A673 (cell line): ENCODE measurements around the gene DDI2. TPM values are rescaled to one million over a fixed set of nuclear protein-coding genes. Genes with fewer than 3 reads are reported as not detected.
"Not testable (repeated sequence)": the region's sequence is repeated elsewhere in the genome, so short reads cannot be mapped to it uniquely, and the experiment has no call there.

ENCODE experiments used
- BruUV-seq: library from RNA; stranded (reverse); fragments of 400-500 nt; replicated peaks from 2 replicates; lab custom pipeline; 2021; lab: Mats Ljungman, UMichigan
- CTCF ChIA-PET: fragments of 300-600 bp; sonication (Branson Sonifier 250); formaldehyde crosslinking; loops from one replicate; lab custom pipeline; 2022; ENCODE audit warnings: antibody characterized with exemption; lab: Charles Lee
- POLR2A ChIA-PET: fragments of 300-600 bp; sonication (Branson Sonifier 250); formaldehyde crosslinking; loops from one replicate; lab custom pipeline; 2022; ENCODE audit warnings: antibody characterized with exemption; ENCODE audit not compliant: low non-redundant PET; lab: Charles Lee
- DNase-seq: peaks from one replicate; pipeline ENCODE4 v3.0.0-alpha.2; 2015; ENCODE audit warnings: low spot score
- H3K27ac ChIP-seq: fragments of 200-600 bp; sonication (generic); 2 replicates; pipeline ENCODE4 v1.5.1; 2016; ENCODE audit warnings: mixed run types, low read depth, mild to moderate bottlenecking, mixed read lengths, antibody characterized with exemption, low read length; ENCODE audit not compliant: poor library complexity, severe bottlenecking
- H3K27me3 ChIP-seq: fragments of 200-600 bp; sonication (generic); replicated peaks from 2 replicates; pipeline ENCODE4 v1.6.1; 2017; ENCODE audit warnings: mixed run types, low read depth, mild to moderate bottlenecking, mixed read lengths, antibody characterized with exemption, low read length; ENCODE audit not compliant: insufficient read depth, poor library complexity
- H3K36me3 ChIP-seq: fragments of 200-600 bp; sonication (generic); 2 replicates; pipeline ENCODE4 v1.6.1; 2016; ENCODE audit warnings: mixed run types, mild to moderate bottlenecking, mixed read lengths, antibody characterized with exemption, low read length; ENCODE audit not compliant: insufficient read depth, poor library complexity, severe bottlenecking
- H3K4me1 ChIP-seq: fragments of 200-600 bp; sonication (generic); 2 replicates; pipeline ENCODE4 v1.6.1; 2017; ENCODE audit warnings: mixed run types, mild to moderate bottlenecking, mixed read lengths, antibody characterized with exemption, low read length; ENCODE audit not compliant: insufficient read depth, poor library complexity, severe bottlenecking
- H3K4me3 ChIP-seq: fragments of 200-600 bp; sonication (generic); 2 replicates; pipeline ENCODE4 v1.5.1; 2016; ENCODE audit warnings: low read depth, mixed run types, mild to moderate bottlenecking, mixed read lengths, low read length; ENCODE audit not compliant: poor library complexity, severe bottlenecking
- H3K9me3 ChIP-seq: fragments of 200-600 bp; sonication (generic); 2 replicates; pipeline ENCODE4 v1.6.1; 2016; ENCODE audit warnings: mixed run types, low read depth, mild to moderate bottlenecking, mixed read lengths, antibody characterized with exemption, low read length; ENCODE audit not compliant: poor library complexity, severe bottlenecking
- CTCF ChIP-seq: fragments of 300-800, 200-600 bp; sonication (generic); conservative IDR thresholded peaks from 2 replicates; pipeline ENCODE4 v1.5.1; 2017; ENCODE audit warnings: low read depth, mild to moderate bottlenecking, antibody characterized with exemption, low read length, moderate library complexity, mixed read lengths
- EZH2 ChIP-seq: fragments of 200-600 bp; sonication (generic); IDR thresholded peaks from 2 replicates; pipeline ENCODE4 v1.6.1; 2017; ENCODE audit warnings: borderline replicate concordance, low read depth, mild to moderate bottlenecking, mixed read lengths, antibody characterized with exemption, low read length; ENCODE audit not compliant: poor library complexity, severe bottlenecking
- intact Hi-C: fragments of 100-400 bp; cut with micrococcal nuclease; formaldehyde crosslinking; loops from one replicate; pipeline ENCODE4 v1.10.0; 2022; ENCODE audit not compliant: unreplicated experiment
- total RNA-seq: library from RNA; stranded (reverse); gene quantifications from 2 replicates; pipeline ENCODE4 v1.2.3, GENCODE V29; 2021

The DDI2 gene
- total RNA-seq, 1 experiment from 2014 or later: 41.3 TPM

GRCh38 chr1:15640667-15641066 is 23.4 kb downstream of the DDI2 start:
- H3K9me3 ChIP-seq: no peaks in the 10 kb centered on the region
- no peak overlapping the region for H3K27ac ChIP-seq
- H3K4me3 ChIP-seq: no peak overlapping the region
- peaks cover 58% of the 10 kb centered on the region for H3K36me3 ChIP-seq
- no TSS peak for BruUV-seq
- DNase-seq: no peak
- intact Hi-C loops: no loop called here
- no peaks in the 10 kb centered on the region for H3K4me1 ChIP-seq
- POLR2A ChIA-PET: no interaction called here
- H3K27me3 ChIP-seq: no peaks in the 10 kb centered on the region
- TF ChIP-seq CTCF: no peak
- TF ChIP-seq EZH2: no peak
- CTCF ChIA-PET: no interaction called here

DNA sequence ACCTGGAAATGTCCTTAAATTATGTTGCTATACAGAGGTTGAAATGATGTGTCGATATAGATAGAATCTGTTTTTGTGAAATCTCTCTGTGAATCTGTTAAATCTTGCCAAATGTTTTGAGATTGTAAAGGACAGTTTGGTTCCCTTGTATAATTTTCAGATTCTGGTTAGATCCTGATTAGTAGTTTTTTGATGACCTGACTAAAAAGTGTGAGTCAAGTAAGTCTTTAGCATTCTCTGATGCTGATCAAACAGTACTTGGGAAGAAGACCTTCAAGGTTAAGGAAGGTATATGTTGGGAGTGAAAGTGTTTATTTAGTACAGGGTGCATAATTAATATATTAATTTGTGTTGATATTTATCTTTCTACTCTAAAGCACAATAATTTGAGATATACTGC is 32.7 kb downstream of the DDI2 start:
- TF ChIP-seq CTCF: no peak
- no peak for TF ChIP-seq EZH2
- Histone ChIP-seq H3K9me3 (no peaks in the 10 kb centered on the region), H3K27me3 (no peaks in the 10 kb centered on the region), H3K4me3 (no peak overlapping the region), H3K4me1 (no peaks in the 10 kb centered on the region), H3K27ac (no peak overlapping the region), H3K36me3 (peaks cover 52% of the 10 kb centered on the region)
- ChIA-PET CTCF (no interaction called here), POLR2A (no interaction called here)
- DNase-seq: no peak
- intact Hi-C loops: no loop called here
- BruUV-seq: no TSS peak

DNA sequence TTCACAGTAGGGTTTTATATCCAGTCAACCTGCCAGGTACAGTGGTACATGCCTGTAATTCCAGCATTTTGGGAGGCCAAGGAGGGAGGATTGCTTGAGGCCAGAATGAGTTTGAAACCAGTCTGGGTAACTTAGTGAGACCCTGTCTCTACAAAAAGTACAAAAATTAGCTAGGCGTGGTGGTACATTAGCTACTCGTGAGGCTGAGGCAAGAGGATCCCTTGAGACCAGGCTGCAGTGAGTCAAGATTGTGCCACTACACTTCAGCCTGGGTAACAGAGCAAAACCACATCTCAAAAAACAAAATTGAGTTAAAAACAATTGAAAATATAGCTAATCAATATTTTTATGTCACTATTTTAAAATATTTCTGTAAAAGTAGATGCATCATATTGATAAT is 33.2 kb downstream of the DDI2 start:
- BruUV-seq: no TSS peak
- ChIA-PET POLR2A (no interaction called here), CTCF (no interaction called here)
- Histone ChIP-seq H3K9me3 (no peaks in the 10 kb centered on the region), H3K4me1 (no peaks in the 10 kb centered on the region), H3K27me3 (no peaks in the 10 kb centered on the region), H3K27ac (no peak overlapping the region), H3K36me3 (peaks cover 51% of the 10 kb centered on the region), H3K4me3 (no peak overlapping the region)
- no peak for TF ChIP-seq EZH2
- TF ChIP-seq CTCF: no peak
- no peak for DNase-seq
- intact Hi-C loops: no loop called here

GRCh38 chr1:15652130-15652529 is 34.9 kb downstream of the DDI2 start:
- H3K4me3 ChIP-seq, H3K27ac ChIP-seq, BruUV-seq, DNase-seq, H3K27me3 ChIP-seq, CTCF ChIA-PET, intact Hi-C loops, H3K9me3 ChIP-seq, H3K4me1 ChIP-seq, POLR2A ChIA-PET: not testable (repeated sequence)
- H3K36me3 ChIP-seq: peaks cover 61% of the 10 kb centered on the region
